ENCODE measurements around the gene ABRACL. TPM values are rescaled to one million over a fixed set of nuclear protein-coding genes. Genes with fewer than 3 reads are reported as not detected.

The ABRACL gene
- total and polyA plus RNA-seq, 2 of the 8 experiments (the other 6 are each of a cell fraction or from before 2014, with no cell fraction given): 103 to 167 TPM

- TF ChIP-seq CHD7 (IDR thresholded peaks at IDR 0.05; ENCODE audit: insufficient replicate concordance, low read length): no peak
- no peak for TF ChIP-seq POLR2AphosphoS5 (IDR thresholded peaks at IDR 0.05; ENCODE audit: low read depth, low read length)
- TF ChIP-seq MAX (IDR thresholded peaks at IDR 0.05): no peak
- no peak for TF ChIP-seq KDM5A (IDR thresholded peaks at IDR 0.05; ENCODE audit: low read length)
- TF ChIP-seq CEBPB (IDR thresholded peaks at IDR 0.05; ENCODE audit: low read depth, low read length): no peak
- no peak for TF ChIP-seq SUZ12 (IDR thresholded peaks at IDR 0.05; ENCODE audit: low read length)
- TF ChIP-seq GABPA (IDR thresholded peaks at IDR 0.05; ENCODE audit: borderline replicate concordance, insufficient read depth, low read length): no peak
- no peak for TF ChIP-seq SP2 (IDR thresholded peaks at IDR 0.05; ENCODE audit: low read length)
- no peak for TF ChIP-seq TCF12 (IDR thresholded peaks at IDR 0.05; ENCODE audit: low read depth, low read length)
- TF ChIP-seq SIRT6 (IDR thresholded peaks at IDR 0.05; ENCODE audit: low read length): no peak
- no peak for TF ChIP-seq BCL11A (IDR thresholded peaks at IDR 0.05; ENCODE audit: low read depth in 2 of 2, low read length in 2 of 2)
- no peak for TF ChIP-seq YY1 (IDR thresholded peaks at IDR 0.05; ENCODE audit: low read depth, low read length)
- no peak for TF ChIP-seq NRF1 (IDR thresholded peaks at IDR 0.05; ENCODE audit: low read depth, low read length)
- no peak for TF ChIP-seq JUND (IDR thresholded peaks at IDR 0.05; ENCODE audit: low read length)
Measured at GRCh38 chr6:139011980-139012379, 16.6 kb upstream of the ABRACL start (continued).
